HG03280 (cell line): Measurements from ENCODE around the gene MT3.
"Not testable (repeated sequence)": the region's sequence is repeated elsewhere in the genome, so short reads cannot be mapped to it uniquely, and the experiment has no call there.

Source experiments
- ATAC-seq: cut with Tn5 transposase; IDR thresholded peaks from one replicate; pipeline ENCODE4 v1.9.1; 2021; ENCODE audit warnings: mild to moderate bottlenecking, moderate library complexity; ENCODE audit not compliant: unreplicated experiment

Gene MT3

GRCh38 chr16:56608876-56609462 lies 19.6 kb downstream of the MT3 start:
- no peak for ATAC-seq

GRCh38 chr16:56609463-56609921 lies 20.2 kb downstream of the MT3 start:
- peak; percentile 35 for ATAC-seq

- no peak for ATAC-seq
These were observed 20.8 kb downstream of the MT3 start for GRCh38 chr16:56610017-56610608.

GRCh38 chr16:56610609-56611111 lies 21.3 kb downstream of the MT3 start:
- ATAC-seq: no peak

- no peak for ATAC-seq
These were observed 22.0 kb downstream of the MT3 start for GRCh38 chr16:56611281-56611833.

GRCh38 chr16:56613706-56614105 lies 24.4 kb downstream of the MT3 start:
- no peak for ATAC-seq

GRCh38 chr16:56614549-56614991 lies 25.2 kb downstream of the MT3 start:
- ATAC-seq: no peak

GRCh38 chr16:56615353-56615752 lies 26.0 kb downstream of the MT3 start:
- no peak for ATAC-seq

GRCh38 chr16:56616608-56617211 lies 27.4 kb downstream of the MT3 start:
- no peak for ATAC-seq

GRCh38 chr16:56617212-56618085 lies 28.1 kb downstream of the MT3 start:
- ATAC-seq: no peak

GRCh38 chr16:56618138-56618537 lies 28.8 kb downstream of the MT3 start:
- ATAC-seq: no peak

- no peak for ATAC-seq
These were observed 31.1 kb downstream of the MT3 start for GRCh38 chr16:56620339-56620897.

GRCh38 chr16:56621665-56622445 lies 32.5 kb downstream of the MT3 start:
- not testable (repeated sequence) for ATAC-seq

- ATAC-seq: not testable (repeated sequence)
These were observed 33.9 kb downstream of the MT3 start for GRCh38 chr16:56623184-56623583.

GRCh38 chr16:56623637-56624036 lies 34.3 kb downstream of the MT3 start:
- ATAC-seq: no peak

GRCh38 chr16:56625140-56625942 lies 36.0 kb downstream of the MT3 start, which contains the start of gene MT1E:
Gene MT1E, plus strand, starts transcription at chr16:56625781. Its CDS starts 71 bp downstream, at chr16:56625852.
- no peak for ATAC-seq

GRCh38 chr16:56625943-56626654 lies 36.8 kb downstream of the MT3 start:
- no peak for ATAC-seq

- ATAC-seq: no peak
These were observed 37.4 kb downstream of the MT3 start for GRCh38 chr16:56626685-56627084.
